ENCODE measurements around the gene POLD1. TPM values are rescaled to one million over a fixed set of nuclear protein-coding genes. Genes with fewer than 3 reads are reported as not detected.

Gene POLD1
- total and polyA plus RNA-seq, 2 of the 13 experiments (the other 11 are each of a cell fraction or from before 2014, with no cell fraction given): 17.4 to 54.0 TPM

DNA sequence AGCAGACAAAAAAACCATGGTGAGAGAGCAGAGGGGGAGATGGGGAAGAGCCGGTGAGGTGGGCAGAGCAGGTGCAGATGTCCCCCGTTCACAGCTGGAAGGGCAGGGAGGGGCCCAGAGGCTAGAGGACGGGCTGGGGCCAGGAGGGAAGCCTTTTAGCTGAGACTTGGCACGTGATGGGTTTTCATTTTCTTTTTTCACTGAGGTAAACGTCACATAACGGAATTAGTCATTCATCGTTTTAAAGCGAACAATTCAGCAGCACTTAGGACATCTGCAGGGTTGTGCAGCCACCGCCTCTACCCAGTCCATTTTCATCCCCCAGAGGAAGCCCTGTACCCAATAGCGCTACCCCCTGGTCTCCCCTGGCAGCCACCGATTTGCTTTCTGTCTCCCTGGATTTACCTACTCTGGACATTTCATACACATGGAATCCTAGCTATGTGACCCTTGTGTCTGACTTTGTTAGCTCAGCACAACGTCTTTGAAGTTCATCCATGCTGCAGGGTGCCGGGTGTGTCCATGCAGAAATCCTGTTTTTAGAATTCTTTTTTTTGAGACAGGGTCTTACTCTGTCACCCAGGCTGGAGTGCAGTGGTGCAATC lies 76.1 kb downstream of the POLD1 start (continued):
- TF ChIP-seq, protein P1, sequence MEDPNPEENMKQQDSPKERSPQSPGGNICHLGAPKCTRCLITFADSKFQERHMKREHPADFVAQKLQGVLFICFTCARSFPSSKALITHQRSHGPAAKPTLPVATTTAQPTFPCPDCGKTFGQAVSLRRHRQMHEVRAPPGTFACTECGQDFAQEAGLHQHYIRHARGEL (CRISPR knock-in tag; IDR thresholded peaks at IDR 0.05): no peak
- TF ChIP-seq ZNF207 (IDR thresholded peaks at IDR 0.05; ENCODE audit: borderline replicate concordance) (no peak), ZNF282 (IDR thresholded peaks at IDR 0.05; ENCODE audit: partially characterized antibody) (no peak), TSC22D2 (CRISPR knock-in tag; IDR thresholded peaks at IDR 0.05; ENCODE audit: borderline replicate concordance) (no peak), ZBTB7B (CRISPR knock-in tag; IDR thresholded peaks at IDR 0.05) (0 out of 2 replicates have a peak, but pooled peaks have one; percentile 24), KAT2B (IDR thresholded peaks at IDR 0.05; ENCODE audit: borderline replicate concordance, low read depth, low read length) (no peak), YEATS2 (CRISPR knock-in tag; IDR thresholded peaks at IDR 0.05; ENCODE audit: borderline replicate concordance) (no peak), ZNF547 (CRISPR knock-in tag; IDR thresholded peaks at IDR 0.05) (no peak), ZNF7 (CRISPR knock-in tag; IDR thresholded peaks at IDR 0.05) (no peak), ZBTB20 (CRISPR knock-in tag; IDR thresholded peaks at IDR 0.05; ENCODE audit: borderline replicate concordance, low read depth) (no peak), ETV6 (CRISPR knock-in tag; conservative IDR thresholded peaks at IDR 0.05) (no peak), RXRB (CRISPR knock-in tag; IDR thresholded peaks at IDR 0.05; ENCODE audit: borderline replicate concordance) (0 out of 2 replicates have a peak, but pooled peaks have one; percentile 22), SMARCE1 (IDR thresholded peaks at IDR 0.05; ENCODE audit: borderline replicate concordance) (no peak), ZNF556 (CRISPR knock-in tag; IDR thresholded peaks at IDR 0.05; ENCODE audit: borderline replicate concordance) (no peak), ZBTB7A (CRISPR knock-in tag; IDR thresholded peaks at IDR 0.05) (no peak), ZNF747 (CRISPR knock-in tag; IDR thresholded peaks at IDR 0.05; ENCODE audit: borderline replicate concordance) (no peak), SAFB2 (CRISPR knock-in tag; IDR thresholded peaks at IDR 0.05; ENCODE audit: borderline replicate concordance, low read depth) (no peak), NR2F2 (IDR thresholded peaks at IDR 0.05; ENCODE audit: borderline replicate concordance, low read depth) (peak; percentile 71; the same call in 1 of the 2 replicates)
- TF ChIP-seq, protein P2, sequence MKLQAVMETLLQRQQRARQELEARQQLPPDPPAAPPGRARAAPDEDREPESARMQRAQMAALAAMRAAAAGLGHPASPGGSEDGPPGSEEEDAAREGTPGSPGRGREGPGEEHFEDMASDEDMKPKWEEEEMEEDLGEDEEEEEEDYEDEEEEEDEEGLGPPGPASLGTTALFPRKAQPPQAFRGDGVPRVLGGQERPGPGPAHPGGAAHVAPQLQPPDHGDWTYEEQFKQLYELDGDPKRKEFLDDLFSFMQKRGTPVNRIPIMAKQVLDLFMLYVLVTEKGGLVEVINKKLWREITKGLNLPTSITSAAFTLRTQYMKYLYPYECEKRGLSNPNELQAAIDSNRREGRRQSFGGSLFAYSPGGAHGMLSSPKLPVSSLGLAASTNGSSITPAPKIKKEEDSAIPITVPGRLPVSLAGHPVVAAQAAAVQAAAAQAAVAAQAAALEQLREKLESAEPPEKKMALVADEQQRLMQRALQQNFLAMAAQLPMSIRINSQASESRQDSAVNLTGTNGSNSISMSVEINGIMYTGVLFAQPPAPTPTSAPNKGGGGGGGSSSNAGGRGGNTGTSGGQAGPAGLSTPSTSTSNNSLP (IDR thresholded peaks at IDR 0.05; ENCODE audit: low read depth, low read length): no peak
- TF ChIP-seq, protein P3, sequence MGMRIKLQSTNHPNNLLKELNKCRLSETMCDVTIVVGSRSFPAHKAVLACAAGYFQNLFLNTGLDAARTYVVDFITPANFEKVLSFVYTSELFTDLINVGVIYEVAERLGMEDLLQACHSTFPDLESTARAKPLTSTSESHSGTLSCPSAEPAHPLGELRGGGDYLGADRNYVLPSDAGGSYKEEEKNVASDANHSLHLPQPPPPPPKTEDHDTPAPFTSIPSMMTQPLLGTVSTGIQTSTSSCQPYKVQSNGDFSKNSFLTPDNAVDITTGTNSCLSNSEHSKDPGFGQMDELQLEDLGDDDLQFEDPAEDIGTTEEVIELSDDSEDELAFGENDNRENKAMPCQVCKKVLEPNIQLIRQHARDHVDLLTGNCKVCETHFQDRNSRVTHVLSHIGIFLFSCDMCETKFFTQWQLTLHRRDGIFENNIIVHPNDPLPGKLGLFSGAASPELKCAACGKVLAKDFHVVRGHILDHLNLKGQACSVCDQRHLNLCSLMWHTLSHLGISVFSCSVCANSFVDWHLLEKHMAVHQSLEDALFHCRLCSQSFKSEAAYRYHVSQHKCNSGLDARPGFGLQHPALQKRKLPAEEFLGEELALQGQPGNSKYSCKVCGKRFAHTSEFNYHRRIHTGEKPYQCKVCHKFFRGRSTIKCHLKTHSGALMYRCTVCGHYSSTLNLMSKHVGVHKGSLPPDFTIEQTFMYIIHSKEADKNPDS (CRISPR knock-in tag; IDR thresholded peaks at IDR 0.05): no peak
- TF ChIP-seq, protein P4, sequence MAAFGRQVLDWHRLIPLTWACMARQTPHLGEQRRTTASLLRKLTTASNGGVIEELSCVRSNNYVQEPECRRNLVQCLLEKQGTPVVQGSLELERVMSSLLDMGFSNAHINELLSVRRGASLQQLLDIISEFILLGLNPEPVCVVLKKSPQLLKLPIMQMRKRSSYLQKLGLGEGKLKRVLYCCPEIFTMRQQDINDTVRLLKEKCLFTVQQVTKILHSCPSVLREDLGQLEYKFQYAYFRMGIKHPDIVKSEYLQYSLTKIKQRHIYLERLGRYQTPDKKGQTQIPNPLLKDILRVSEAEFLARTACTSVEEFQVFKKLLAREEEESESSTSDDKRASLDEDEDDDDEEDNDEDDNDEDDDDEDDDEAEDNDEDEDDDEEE (CRISPR knock-in tag; IDR thresholded peaks at IDR 0.05): no peak
- TF ChIP-seq, protein P5, sequence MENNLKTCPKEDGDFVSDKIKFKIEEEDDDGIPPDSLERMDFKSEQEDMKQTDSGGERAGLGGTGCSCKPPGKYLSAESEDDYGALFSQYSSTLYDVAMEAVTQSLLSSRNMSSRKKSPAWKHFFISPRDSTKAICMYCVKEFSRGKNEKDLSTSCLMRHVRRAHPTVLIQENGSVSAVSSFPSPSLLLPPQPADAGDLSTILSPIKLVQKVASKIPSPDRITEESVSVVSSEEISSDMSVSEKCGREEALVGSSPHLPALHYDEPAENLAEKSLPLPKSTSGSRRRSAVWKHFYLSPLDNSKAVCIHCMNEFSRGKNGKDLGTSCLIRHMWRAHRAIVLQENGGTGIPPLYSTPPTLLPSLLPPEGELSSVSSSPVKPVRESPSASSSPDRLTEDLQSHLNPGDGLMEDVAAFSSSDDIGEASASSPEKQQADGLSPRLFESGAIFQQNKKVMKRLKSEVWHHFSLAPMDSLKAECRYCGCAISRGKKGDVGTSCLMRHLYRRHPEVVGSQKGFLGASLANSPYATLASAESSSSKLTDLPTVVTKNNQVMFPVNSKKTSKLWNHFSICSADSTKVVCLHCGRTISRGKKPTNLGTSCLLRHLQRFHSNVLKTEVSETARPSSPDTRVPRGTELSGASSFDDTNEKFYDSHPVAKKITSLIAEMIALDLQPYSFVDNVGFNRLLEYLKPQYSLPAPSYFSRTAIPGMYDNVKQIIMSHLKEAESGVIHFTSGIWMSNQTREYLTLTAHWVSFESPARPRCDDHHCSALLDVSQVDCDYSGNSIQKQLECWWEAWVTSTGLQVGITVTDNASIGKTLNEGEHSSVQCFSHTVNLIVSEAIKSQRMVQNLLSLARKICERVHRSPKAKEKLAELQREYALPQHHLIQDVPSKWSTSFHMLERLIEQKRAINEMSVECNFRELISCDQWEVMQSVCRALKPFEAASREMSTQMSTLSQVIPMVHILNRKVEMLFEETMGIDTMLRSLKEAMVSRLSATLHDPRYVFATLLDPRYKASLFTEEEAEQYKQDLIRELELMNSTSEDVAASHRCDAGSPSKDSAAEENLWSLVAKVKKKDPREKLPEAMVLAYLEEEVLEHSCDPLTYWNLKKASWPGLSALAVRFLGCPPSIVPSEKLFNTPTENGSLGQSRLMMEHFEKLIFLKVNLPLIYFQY (CRISPR knock-in tag; IDR thresholded peaks at IDR 0.05; ENCODE audit: borderline replicate concordance): no peak

Measured in HepG2 (cell line).